Measurements from ENCODE around the gene VEGFC. TPM values are rescaled to one million over a fixed set of nuclear protein-coding genes. Genes with fewer than 3 reads are reported as not detected.
A peak's percentile ranks its signal among the peaks of the same experiment; 100 is the strongest.

Gene VEGFC
- total and polyA plus RNA-seq, 8 donors, result 6.3 to 30.5 (median 25.4) TPM

DNA sequence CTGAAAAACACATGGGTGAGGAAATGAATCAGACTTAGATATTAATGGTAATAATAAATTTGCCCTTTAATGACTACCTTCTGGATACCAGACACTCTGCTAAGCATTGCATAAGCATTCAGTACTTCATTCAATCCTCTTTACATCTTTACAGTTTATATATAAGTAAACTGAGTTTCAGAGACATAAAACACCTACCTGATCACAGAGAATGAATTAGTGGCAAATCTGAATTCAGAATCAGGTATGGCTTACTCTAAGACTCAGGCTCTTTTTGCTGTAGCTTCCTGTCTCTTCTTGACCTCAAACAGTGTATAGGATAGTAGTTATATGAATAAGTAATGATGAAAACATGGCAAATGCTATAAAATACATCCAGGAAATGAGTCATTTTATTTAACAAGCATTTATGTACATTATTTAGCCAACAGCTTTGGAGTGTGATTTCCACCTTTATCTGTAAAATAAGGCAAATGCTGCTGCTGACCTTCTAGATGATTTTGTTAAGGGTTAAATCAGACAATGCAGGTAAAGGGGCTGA is 83.9 kb downstream of the VEGFC start:
- ATAC-seq (no peak), DNase-seq (no peak)
- Histone ChIP-seq H3K4me3 (no peak overlapping the region), H3K27ac (no peak overlapping the region), H3K9me3 (no peaks in the 10 kb centered on the region), H3K36me3 (no peaks in the 10 kb centered on the region), H3K4me1 (no peaks in the 10 kb centered on the region), H3K27me3 (no peaks in the 10 kb centered on the region)
- TF ChIP-seq, protein P1, sequence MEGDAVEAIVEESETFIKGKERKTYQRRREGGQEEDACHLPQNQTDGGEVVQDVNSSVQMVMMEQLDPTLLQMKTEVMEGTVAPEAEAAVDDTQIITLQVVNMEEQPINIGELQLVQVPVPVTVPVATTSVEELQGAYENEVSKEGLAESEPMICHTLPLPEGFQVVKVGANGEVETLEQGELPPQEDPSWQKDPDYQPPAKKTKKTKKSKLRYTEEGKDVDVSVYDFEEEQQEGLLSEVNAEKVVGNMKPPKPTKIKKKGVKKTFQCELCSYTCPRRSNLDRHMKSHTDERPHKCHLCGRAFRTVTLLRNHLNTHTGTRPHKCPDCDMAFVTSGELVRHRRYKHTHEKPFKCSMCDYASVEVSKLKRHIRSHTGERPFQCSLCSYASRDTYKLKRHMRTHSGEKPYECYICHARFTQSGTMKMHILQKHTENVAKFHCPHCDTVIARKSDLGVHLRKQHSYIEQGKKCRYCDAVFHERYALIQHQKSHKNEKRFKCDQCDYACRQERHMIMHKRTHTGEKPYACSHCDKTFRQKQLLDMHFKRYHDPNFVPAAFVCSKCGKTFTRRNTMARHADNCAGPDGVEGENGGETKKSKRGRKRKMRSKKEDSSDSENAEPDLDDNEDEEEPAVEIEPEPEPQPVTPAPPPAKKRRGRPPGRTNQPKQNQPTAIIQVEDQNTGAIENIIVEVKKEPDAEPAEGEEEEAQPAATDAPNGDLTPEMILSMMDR (IDR thresholded peaks at IDR 0.05), result no peak
- intact Hi-C loops (cut with DNase I), result no loop called here

DNA sequence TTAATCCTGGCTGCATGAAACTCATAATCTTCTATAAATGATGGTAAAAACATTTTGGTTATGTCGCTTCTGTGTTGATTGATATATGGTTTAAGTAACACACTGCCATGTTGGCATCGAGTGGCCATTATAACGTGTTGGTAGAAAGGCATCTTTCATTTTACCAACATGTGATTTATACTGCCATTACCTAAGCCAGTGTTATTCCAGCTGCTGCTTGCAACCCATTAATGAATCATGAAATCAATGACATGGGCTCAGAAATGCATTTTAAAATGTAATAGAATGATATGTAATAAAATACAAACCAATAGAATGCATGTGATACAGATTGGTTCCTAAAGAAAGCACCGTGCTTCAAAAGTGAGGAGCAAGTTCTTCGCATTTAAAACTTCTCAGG is 102.0 kb downstream of the VEGFC start:
- H3K9me3 ChIP-seq, result peaks cover 0 to 2% of the 10 kb centered on the region in 2 donors
- no peak for DNase-seq
- intact Hi-C loops (cut with DNase I), result no loop called here

DNA sequence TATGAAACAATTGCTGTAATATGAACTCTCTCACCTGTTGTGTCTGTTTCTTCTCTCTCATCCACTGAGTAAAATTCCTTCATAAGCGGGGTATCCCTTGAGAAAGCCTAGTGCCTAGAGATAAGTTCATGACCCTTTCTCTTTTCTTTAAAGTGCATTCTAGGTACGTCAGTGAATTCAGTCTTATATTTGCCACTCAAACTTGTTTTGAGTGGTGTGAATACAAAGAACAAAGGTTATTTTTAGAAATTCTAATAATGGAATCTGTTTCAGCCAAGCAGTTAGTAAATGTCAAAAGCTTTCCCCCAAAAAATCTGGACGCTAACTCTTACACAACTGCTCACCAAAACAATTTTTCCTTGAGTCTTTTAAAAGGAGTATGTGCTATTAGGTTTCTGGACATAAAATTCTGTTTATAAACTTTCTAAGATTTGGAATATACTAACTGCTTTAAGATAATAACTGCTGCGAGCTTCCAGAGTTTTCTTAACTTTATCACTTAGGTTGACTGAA is 112.0 kb downstream of the VEGFC start:
- Histone ChIP-seq H3K4me3 (no peak overlapping the region), H3K9me3 (no peaks in the 10 kb centered on the region), H3K4me1 (no peaks in the 10 kb centered on the region), H3K27ac (no peak overlapping the region), H3K36me3 (no peaks in the 10 kb centered on the region), H3K27me3 (no peaks in the 10 kb centered on the region)
- DNase-seq, result peak in 1 of 4 donors; percentile 12
- intact Hi-C loops (cut with DNase I), result no loop called here
- ATAC-seq, result no peak
- TF ChIP-seq, protein P1 (IDR thresholded peaks at IDR 0.05), result no peak

More for the DNA sequence above, 102.0 kb downstream of the VEGFC start:
- ATAC-seq, result no peak
- Histone ChIP-seq H3K27me3 (no peaks in the 10 kb centered on the region), H3K27ac (no peak overlapping the region), H3K4me1 (no peaks in the 10 kb centered on the region), H3K36me3 (no peaks in the 10 kb centered on the region), H3K4me3 (no peak overlapping the region)
- TF ChIP-seq, protein P1 (IDR thresholded peaks at IDR 0.05), result no peak

DNA sequence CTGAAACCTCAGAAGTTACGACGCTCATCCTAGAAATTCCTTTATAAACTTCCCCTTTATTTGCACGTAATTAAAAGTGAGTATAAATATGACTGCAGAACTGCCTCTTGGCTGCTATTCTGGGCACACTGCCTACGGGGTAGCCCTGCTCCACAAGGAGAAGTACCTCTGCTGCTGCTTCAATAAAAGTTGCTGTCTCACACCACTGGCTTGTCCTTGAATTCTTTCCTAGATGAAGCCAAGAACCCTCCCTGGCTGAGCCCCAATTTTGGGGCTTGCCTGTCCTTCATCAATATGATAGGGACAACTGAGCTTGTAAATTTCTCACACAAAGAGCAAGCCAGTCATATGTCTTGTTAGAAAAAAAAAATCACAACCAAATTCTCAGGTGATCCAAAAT is 115.8 kb downstream of the VEGFC start:
- intact Hi-C loops (cut with DNase I), result no loop called here
- TF ChIP-seq, protein P1 (IDR thresholded peaks at IDR 0.05), result no peak

DNA sequence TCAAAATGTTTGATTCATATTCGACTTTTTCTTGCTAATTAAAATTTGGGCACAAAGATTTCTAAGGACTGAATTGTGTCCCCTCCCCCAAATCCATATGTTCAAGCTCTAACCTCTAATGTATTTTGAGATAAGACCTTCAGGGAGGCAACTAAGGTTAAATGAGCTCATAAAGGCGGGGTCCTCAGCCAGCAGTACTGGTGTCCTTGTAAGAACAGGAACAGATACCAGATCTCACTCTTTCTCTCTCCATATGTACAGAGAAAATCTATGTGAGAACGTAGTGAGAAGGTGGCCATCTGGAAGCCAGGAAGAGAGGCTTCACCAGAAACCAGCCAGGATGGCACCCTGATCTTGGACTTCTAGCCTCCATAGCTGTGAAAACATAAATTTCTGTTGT is 116.9 kb downstream of the VEGFC start:
- no peak overlapping the region for H3K4me3 ChIP-seq
- H3K36me3 ChIP-seq, result no peaks in the 10 kb centered on the region
- H3K27ac ChIP-seq, result no peak overlapping the region
- H3K4me1 ChIP-seq, result no peaks in the 10 kb centered on the region
- intact Hi-C loops (cut with DNase I), result no loop called here
- TF ChIP-seq, protein P1 (IDR thresholded peaks at IDR 0.05), result no peak
- DNase-seq, result no peak
- H3K27me3 ChIP-seq, result no peaks in the 10 kb centered on the region
- H3K9me3 ChIP-seq, result no peaks in the 10 kb centered on the region
- no peak for ATAC-seq

More for the DNA sequence above, 115.8 kb downstream of the VEGFC start:
- Histone ChIP-seq H3K9me3 (no peaks in the 10 kb centered on the region), H3K4me1 (no peaks in the 10 kb centered on the region), H3K36me3 (no peaks in the 10 kb centered on the region), H3K27me3 (no peaks in the 10 kb centered on the region), H3K27ac (no peak overlapping the region), H3K4me3 (no peak overlapping the region)
- DNase-seq, result no peak
- no peak for ATAC-seq

Measured in left lung (tissue), 10 donors.